ENCODE results near the gene CADM2. TPM values are rescaled to one million over a fixed set of nuclear protein-coding genes. Genes with fewer than 3 reads are reported as not detected.
A peak's percentile ranks its signal among the peaks of the same experiment; 100 is the strongest.

The CADM2 gene
- total and polyA plus RNA-seq, 12 donors, result 0.12 to 3.0 (median 0.62) TPM

GRCh38 chr3:85342915-85343314 is 384.1 kb downstream of the CADM2 start:
- ATAC-seq (no peak), DNase-seq (no peak)
- WGBS, 2 donors, result 8 to 13% methylated on average over 3 of the region's 3 CpGs
- Histone ChIP-seq H3K4me3 (no peak overlapping the region), H3K27ac (no peak overlapping the region), H3K27me3 (no peaks in the 10 kb centered on the region), H3K9me3 (peaks cover 0 to under 1% (median 0%) of the 10 kb centered on the region in 11 donors), H3K36me3 (no peaks in the 10 kb centered on the region), H3K4me1 (no peaks in the 10 kb centered on the region)
- intact Hi-C loops (cut with DNase I), result no loop called here
- peak in 3 of 9 donors; percentile 10 to 36 (median 14) for TF ChIP-seq CTCF (IDR thresholded peaks at IDR 0.05)

DNA sequence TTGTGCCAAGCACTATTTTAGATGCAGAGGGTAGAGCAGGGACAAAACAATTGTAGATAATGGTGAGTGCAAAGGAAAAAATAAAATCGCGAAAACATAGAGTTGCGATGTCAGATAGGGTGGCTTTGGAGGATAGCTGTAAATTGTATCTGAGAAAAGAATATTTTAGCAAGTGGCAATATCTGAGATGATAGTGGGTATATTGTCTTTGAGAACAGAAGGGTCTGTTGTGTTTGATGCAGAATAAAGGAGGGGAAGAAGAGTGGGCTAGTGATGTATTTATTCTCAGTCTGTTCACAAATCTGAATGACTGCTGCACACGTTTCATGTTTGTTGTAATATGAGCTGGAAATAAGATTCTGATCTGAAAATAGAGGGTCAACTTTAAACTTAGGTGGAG is 396.8 kb downstream of the CADM2 start:
- Histone ChIP-seq H3K27ac (no peak overlapping the region), H3K36me3 (no peaks in the 10 kb centered on the region), H3K4me1 (no peaks in the 10 kb centered on the region), H3K9me3 (no peaks in the 10 kb centered on the region), H3K4me3 (no peak overlapping the region), H3K27me3 (no peaks in the 10 kb centered on the region)
- no peak for ATAC-seq
- no peak for DNase-seq
- 80 to 84% methylated on average over 4 of the region's 4 CpGs for WGBS, 2 donors
- intact Hi-C loops (cut with DNase I), result no loop called here
- no peak for TF ChIP-seq CTCF (IDR thresholded peaks at IDR 0.05)

GRCh38 chr3:85360742-85361387 is 402.1 kb downstream of the CADM2 start:
- H3K4me3 ChIP-seq, result no peak overlapping the region
- DNase-seq (no peak), ATAC-seq (peak in 1 of 8 donors; percentile 11)
- intact Hi-C loops (cut with DNase I), result no loop called here
- no peaks in the 10 kb centered on the region for H3K9me3 ChIP-seq
- H3K4me1 ChIP-seq, result no peaks in the 10 kb centered on the region
- TF ChIP-seq CTCF (IDR thresholded peaks at IDR 0.05), result peak in 5 of 9 donors; percentile 21 to 43 (median 22)
- H3K27me3 ChIP-seq, result no peaks in the 10 kb centered on the region
- H3K27ac ChIP-seq, result no peak overlapping the region
- WGBS, 2 donors, result 36 to 37% methylated on average over 6 of the region's 6 CpGs
- no peaks in the 10 kb centered on the region for H3K36me3 ChIP-seq

DNA sequence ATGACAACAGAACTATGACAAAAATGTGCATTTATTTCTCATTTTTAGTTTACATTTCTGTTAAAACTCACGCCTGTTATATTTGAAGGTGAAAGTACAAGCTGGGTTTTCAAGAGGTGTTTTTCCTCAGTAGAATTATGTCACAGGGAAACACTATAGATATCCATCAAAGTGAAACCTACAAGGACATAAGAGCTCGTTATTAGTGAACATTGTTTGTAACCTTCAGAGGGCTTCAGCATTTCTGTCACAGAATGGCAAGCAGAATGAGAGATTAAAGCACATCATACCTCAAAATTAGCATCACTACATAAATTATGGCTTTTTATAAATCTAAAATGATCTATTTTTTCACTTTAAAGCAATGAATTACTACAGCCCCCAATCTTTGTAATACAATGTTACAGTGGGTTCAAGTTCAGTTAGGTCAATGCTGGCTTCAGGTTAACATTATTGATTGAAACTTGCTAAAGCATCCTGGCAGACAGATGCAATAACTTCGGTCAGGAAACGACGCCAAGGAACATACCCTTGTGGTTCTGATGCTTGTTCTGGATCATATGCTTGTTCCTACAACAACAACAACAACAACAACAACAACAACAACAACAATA is 405.6 kb downstream of the CADM2 start:
- DNase-seq (no peak), ATAC-seq (no peak)
- no peak overlapping the region for H3K27ac ChIP-seq
- no peaks in the 10 kb centered on the region for H3K27me3 ChIP-seq
- no peak for TF ChIP-seq CTCF (IDR thresholded peaks at IDR 0.05)
- no peaks in the 10 kb centered on the region for H3K9me3 ChIP-seq
- intact Hi-C loops (cut with DNase I), result no loop called here
- H3K4me1 ChIP-seq, result no peaks in the 10 kb centered on the region
- WGBS, 2 donors, result 74 to 80% methylated on average over 5 of the region's 5 CpGs
- H3K4me3 ChIP-seq, result no peak overlapping the region
- no peaks in the 10 kb centered on the region for H3K36me3 ChIP-seq
